SJSA1 (cell line): ENCODE data around the gene RPS6KC1. TPM values are rescaled to one million over a fixed set of nuclear protein-coding genes. Genes with fewer than 3 reads are reported as not detected.
"Not testable (repeated sequence)": the region's sequence is repeated elsewhere in the genome, so short reads cannot be mapped to it uniquely, and the experiment has no call there.

ENCODE experiments used
- DNase-seq, 2 experiments: peaks; one replicate each; pipeline ENCODE4 v3.0.0-alpha.2; 2015 to 2020; ENCODE audit warnings: low spot score in 2 of 2, low read depth in 1 of 2
- H3K27ac ChIP-seq: fragments of 250-450 bp; sonication (Bioruptor Pico); 2 replicates; pipeline ENCODE4 v1.5.1; 2020; ENCODE audit warnings: mild to moderate bottlenecking, moderate library complexity
- H3K27me3 ChIP-seq: fragments of 250-450 bp; sonication (Bioruptor Pico); replicated peaks from 2 replicates; pipeline ENCODE4 v1.5.1; 2020; ENCODE audit warnings: mild to moderate bottlenecking, moderate library complexity
- H3K36me3 ChIP-seq: fragments of 250-450 bp; sonication (Bioruptor Pico); 2 replicates; pipeline ENCODE4 v1.5.1; 2020; ENCODE audit warnings: mild to moderate bottlenecking
- H3K4me1 ChIP-seq: fragments of 250-450 bp; sonication (Bioruptor Pico); replicated peaks from 2 replicates; pipeline ENCODE4 v1.6.1; 2021; ENCODE audit warnings: mild to moderate bottlenecking
- H3K4me3 ChIP-seq: fragments of 250-450 bp; sonication (Bioruptor Pico); 2 replicates; pipeline ENCODE4 v1.5.1; 2020; ENCODE audit warnings: mild to moderate bottlenecking
- H3K9me3 ChIP-seq: fragments of 250-450 bp; sonication (Bioruptor Pico); replicated peaks from 2 replicates; pipeline ENCODE4 v1.5.1; 2020; ENCODE audit warnings: mild to moderate bottlenecking
- total RNA-seq: library from RNA; depleted of rRNA; stranded (reverse); fragments of >200 nt; shearing (Covaris generic); gene quantifications from 2 replicates; pipeline ENCODE4 v1.2.3, GENCODE V29; 2014; rRNA removed

The RPS6KC1 gene, protein sequence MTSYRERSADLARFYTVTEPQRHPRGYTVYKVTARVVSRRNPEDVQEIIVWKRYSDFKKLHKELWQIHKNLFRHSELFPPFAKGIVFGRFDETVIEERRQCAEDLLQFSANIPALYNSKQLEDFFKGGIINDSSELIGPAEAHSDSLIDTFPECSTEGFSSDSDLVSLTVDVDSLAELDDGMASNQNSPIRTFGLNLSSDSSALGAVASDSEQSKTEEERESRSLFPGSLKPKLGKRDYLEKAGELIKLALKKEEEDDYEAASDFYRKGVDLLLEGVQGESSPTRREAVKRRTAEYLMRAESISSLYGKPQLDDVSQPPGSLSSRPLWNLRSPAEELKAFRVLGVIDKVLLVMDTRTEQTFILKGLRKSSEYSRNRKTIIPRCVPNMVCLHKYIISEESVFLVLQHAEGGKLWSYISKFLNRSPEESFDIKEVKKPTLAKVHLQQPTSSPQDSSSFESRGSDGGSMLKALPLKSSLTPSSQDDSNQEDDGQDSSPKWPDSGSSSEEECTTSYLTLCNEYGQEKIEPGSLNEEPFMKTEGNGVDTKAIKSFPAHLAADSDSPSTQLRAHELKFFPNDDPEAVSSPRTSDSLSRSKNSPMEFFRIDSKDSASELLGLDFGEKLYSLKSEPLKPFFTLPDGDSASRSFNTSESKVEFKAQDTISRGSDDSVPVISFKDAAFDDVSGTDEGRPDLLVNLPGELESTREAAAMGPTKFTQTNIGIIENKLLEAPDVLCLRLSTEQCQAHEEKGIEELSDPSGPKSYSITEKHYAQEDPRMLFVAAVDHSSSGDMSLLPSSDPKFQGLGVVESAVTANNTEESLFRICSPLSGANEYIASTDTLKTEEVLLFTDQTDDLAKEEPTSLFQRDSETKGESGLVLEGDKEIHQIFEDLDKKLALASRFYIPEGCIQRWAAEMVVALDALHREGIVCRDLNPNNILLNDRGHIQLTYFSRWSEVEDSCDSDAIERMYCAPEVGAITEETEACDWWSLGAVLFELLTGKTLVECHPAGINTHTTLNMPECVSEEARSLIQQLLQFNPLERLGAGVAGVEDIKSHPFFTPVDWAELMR
- 19.2 and 31.8 TPM in 2 replicates for total RNA-seq

DNA sequence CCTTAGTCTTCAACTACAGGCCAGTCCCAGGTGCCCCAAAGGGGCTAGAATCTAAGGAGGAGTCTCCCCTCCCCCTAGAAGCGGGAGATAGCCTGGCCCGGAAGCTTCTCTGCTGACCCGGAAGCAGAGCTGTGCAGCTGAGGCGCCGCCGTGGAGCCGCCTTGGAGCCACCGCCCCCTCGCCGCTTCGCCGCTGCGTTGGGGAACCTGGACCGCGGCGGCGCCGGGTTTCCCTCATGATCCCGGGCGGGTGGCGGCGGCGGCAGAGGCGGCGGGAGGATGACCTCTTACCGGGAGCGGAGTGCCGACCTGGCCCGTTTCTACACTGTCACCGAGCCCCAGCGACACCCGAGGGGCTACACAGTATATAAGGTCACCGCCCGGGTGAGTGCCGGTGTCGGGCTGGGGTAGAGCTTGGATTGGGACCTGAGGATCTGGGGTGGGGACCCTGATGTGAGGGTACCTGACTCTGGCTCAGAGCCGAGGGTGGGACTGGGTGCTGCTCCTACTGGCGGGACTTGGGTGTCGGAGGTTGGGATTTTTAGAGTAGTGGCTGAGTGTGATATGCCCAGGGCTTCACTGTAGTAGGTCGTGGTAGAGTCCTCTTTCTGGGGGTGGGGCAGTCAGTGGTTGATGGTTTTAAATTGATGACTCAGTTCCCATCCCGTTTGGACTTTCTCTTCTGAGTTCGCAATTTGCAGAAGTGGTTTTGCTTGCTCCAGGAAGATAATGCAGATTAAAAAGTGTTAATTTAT is at the start of gene RPS6KC1:
TSS of gene RPS6KC1 (plus strand) at position 115 of the 754 bp plus-strand sequence. CDS start at position 279, 164 bp downstream.
- H3K9me3 ChIP-seq: no peaks in the 10 kb centered on the region
- H3K4me3 ChIP-seq: peak within 1 kb of the TSS; percentile 81
- H3K36me3 ChIP-seq: peaks cover 3% of the 10 kb centered on the region; the same call in 1 of the 2 replicates
- H3K27ac ChIP-seq: peak within 1 kb of the TSS; percentile 48
- no peaks in the 10 kb centered on the region for H3K27me3 ChIP-seq
- peaks cover 4% of the 10 kb centered on the region for H3K4me1 ChIP-seq
- peak; percentile 83 to 88 for DNase-seq

DNA sequence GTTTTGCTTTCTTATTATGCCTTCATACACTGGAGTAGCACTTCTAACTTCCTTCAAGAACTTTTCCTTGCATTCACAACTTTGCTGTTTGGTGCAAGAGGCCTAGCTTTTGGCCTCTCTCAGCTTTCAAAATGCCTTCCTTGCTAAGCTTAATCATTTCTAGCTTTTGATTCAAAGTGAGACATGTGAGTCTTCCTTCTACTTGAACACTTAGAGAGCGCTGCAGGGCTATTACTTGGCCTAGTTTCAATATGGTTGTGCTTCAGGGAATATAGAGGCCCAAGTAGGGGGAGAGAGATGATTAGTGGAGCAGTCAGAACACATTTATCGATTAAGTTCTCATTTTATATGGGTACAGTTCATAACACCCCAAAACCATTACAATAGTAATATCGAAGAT is 47.8 kb upstream of the RPS6KC1 start:
- no peaks in the 10 kb centered on the region for H3K4me1 ChIP-seq
- DNase-seq: no peak
- no peak overlapping the region for H3K27ac ChIP-seq
- peaks cover 53% of the 10 kb centered on the region for H3K36me3 ChIP-seq
- H3K4me3 ChIP-seq: no peak overlapping the region
- H3K9me3 ChIP-seq: no peaks in the 10 kb centered on the region
- H3K27me3 ChIP-seq: no peaks in the 10 kb centered on the region

- Histone ChIP-seq H3K4me3 (no peak overlapping the region), H3K4me1 (no peaks in the 10 kb centered on the region), H3K9me3 (no peaks in the 10 kb centered on the region), H3K27me3 (no peaks in the 10 kb centered on the region), H3K27ac (no peak overlapping the region), H3K36me3 (peaks cover 50% of the 10 kb centered on the region)
- no peak for DNase-seq
Measured at GRCh38 chr1:213008564-213008963, 42.5 kb upstream of the RPS6KC1 start.

- peak overlapping the region; percentile 55 for H3K27ac ChIP-seq
Measured at GRCh38 chr1:213014642-213015041, 36.4 kb upstream of the RPS6KC1 start.

GRCh38 chr1:213015099-213016050 is 35.7 kb upstream of the RPS6KC1 start, which contains the start of gene ANGEL2:
Gene ANGEL2 (minus strand): TSS chr1:213015867. CDS start chr1:213015671, 196 bp downstream.
- Histone ChIP-seq H3K4me1 (peaks cover 4% of the 10 kb centered on the region; the same call in 1 of the 2 replicates), H3K27ac (peak within 1 kb of the TSS; percentile 55), H3K9me3 (no peaks in the 10 kb centered on the region), H3K36me3 (peaks cover 14% of the 10 kb centered on the region), H3K4me3 (peak within 1 kb of the TSS; percentile 76), H3K27me3 (no peaks in the 10 kb centered on the region)
- peak; percentile 96 for DNase-seq

More at GRCh38 chr1:213014642-213015041, 36.4 kb upstream of the RPS6KC1 start:
- DNase-seq: no peak
- Histone ChIP-seq H3K27me3 (no peaks in the 10 kb centered on the region), H3K4me1 (peaks cover 4% of the 10 kb centered on the region; the same call in 1 of the 2 replicates), H3K9me3 (no peaks in the 10 kb centered on the region), H3K4me3 (peak overlapping the region; percentile 76), H3K36me3 (peaks cover 14% of the 10 kb centered on the region)

- Histone ChIP-seq H3K36me3 (no peaks in the 10 kb centered on the region; the same call in 1 of the 2 replicates), H3K9me3 (no peaks in the 10 kb centered on the region), H3K27ac (no peak overlapping the region), H3K27me3 (0 out of 2 replicates have a peak, but pooled peaks cover 4% of the 10 kb centered on the region), H3K4me1 (peaks cover 4% of the 10 kb centered on the region; the same call in 1 of the 2 replicates), H3K4me3 (no peak overlapping the region)
- no peak for DNase-seq
Measured at GRCh38 chr1:213017447-213018273, 33.4 kb upstream of the RPS6KC1 start.

- 0 out of 2 replicates have a peak, but pooled peaks cover 4% of the 10 kb centered on the region for H3K27me3 ChIP-seq
- H3K9me3 ChIP-seq: no peaks in the 10 kb centered on the region
- H3K4me3 ChIP-seq: no peak overlapping the region
- no peak for DNase-seq
- no peak overlapping the region for H3K27ac ChIP-seq
- peaks cover 4% of the 10 kb centered on the region; the same call in 1 of the 2 replicates for H3K4me1 ChIP-seq
- no peaks in the 10 kb centered on the region; the same call in 1 of the 2 replicates for H3K36me3 ChIP-seq
Measured at GRCh38 chr1:213019450-213019849, 31.6 kb upstream of the RPS6KC1 start.

GRCh38 chr1:213020016-213020415 is 31.0 kb upstream of the RPS6KC1 start:
- no peak overlapping the region for H3K27ac ChIP-seq
- H3K4me3 ChIP-seq: no peak overlapping the region
- H3K9me3 ChIP-seq: no peaks in the 10 kb centered on the region
- no peak for DNase-seq
- H3K36me3 ChIP-seq: no peaks in the 10 kb centered on the region; the same call in 1 of the 2 replicates
- H3K27me3 ChIP-seq: 0 out of 2 replicates have a peak, but pooled peaks cover 4% of the 10 kb centered on the region
- peaks cover 4% of the 10 kb centered on the region; the same call in 1 of the 2 replicates for H3K4me1 ChIP-seq

DNA sequence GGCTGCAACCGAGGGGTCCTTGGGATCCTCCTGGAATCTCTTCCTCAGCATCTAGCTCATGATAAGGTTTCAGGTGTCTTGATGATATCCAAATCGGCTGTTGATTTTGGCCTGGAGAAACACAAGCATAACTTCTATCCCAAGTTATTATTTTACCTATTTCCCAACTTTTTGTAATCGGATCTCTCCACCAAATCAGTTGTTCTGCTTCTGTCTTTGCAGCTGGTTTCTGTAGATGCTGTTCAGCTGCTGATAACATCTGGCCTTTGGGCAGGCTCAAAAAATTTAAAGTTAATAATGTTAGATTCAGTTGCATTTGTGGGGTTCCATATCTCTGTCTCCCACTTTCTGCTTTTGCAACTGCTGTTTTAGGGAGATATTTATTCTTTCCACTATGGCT is 24.0 kb upstream of the RPS6KC1 start:
- H3K9me3 ChIP-seq, H3K27me3 ChIP-seq, DNase-seq, H3K36me3 ChIP-seq, H3K4me3 ChIP-seq, H3K27ac ChIP-seq, H3K4me1 ChIP-seq: not testable (repeated sequence)

DNA sequence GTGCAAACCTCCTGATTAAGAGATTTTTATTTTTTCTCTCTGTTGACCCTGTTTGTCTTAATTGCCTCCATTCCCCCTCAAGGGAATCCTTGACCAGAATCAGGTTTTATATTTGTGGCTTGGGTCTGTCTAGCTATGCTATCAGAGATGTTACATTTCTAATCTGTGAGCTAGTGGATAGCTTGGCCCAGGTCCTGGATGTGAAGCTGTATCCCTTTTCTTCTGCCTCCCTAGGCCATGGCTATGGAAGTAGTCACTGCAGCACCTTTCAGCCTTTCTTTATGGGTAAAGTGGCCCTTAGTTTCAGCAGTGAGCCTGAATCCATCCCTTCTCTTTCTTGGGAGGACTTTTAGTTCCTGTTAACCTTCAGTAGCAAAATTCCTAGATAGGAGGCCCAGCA is 18.4 kb upstream of the RPS6KC1 start:
- Histone ChIP-seq H3K27ac (no peak overlapping the region), H3K4me1 (no peaks in the 10 kb centered on the region), H3K9me3 (no peaks in the 10 kb centered on the region), H3K4me3 (no peak overlapping the region), H3K27me3 (peaks cover 7% of the 10 kb centered on the region; the same call in 1 of the 2 replicates), H3K36me3 (no peaks in the 10 kb centered on the region)
- DNase-seq: no peak

- Histone ChIP-seq H3K27ac (no peak overlapping the region), H3K9me3 (no peaks in the 10 kb centered on the region), H3K4me3 (no peak overlapping the region), H3K36me3 (no peaks in the 10 kb centered on the region), H3K27me3 (peaks cover 4% of the 10 kb centered on the region), H3K4me1 (no peaks in the 10 kb centered on the region)
- no peak for DNase-seq
Measured at GRCh38 chr1:213034713-213035112, 16.3 kb upstream of the RPS6KC1 start.
